A673 (cell line): ENCODE data around the gene DDX3X. TPM values are rescaled to one million over a fixed set of nuclear protein-coding genes. Genes with fewer than 3 reads are reported as not detected.

Source experiments
- BruUV-seq: library from RNA; stranded (reverse); fragments of 400-500 nt; replicated peaks from 2 replicates; lab custom pipeline; 2021; lab: Mats Ljungman, UMichigan
- CTCF ChIA-PET: fragments of 300-600 bp; sonication (Branson Sonifier 250); formaldehyde crosslinking; loops from one replicate; lab custom pipeline; 2022; ENCODE audit warnings: antibody characterized with exemption; lab: Charles Lee
- POLR2A ChIA-PET: fragments of 300-600 bp; sonication (Branson Sonifier 250); formaldehyde crosslinking; loops from one replicate; lab custom pipeline; 2022; ENCODE audit warnings: antibody characterized with exemption; ENCODE audit not compliant: low non-redundant PET; lab: Charles Lee
- DNase-seq: peaks from one replicate; pipeline ENCODE4 v3.0.0-alpha.2; 2015; ENCODE audit warnings: low spot score
- H3K27ac ChIP-seq: fragments of 200-600 bp; sonication (generic); 2 replicates; pipeline ENCODE4 v1.5.1; 2016; ENCODE audit warnings: mixed run types, low read depth, mild to moderate bottlenecking, mixed read lengths, antibody characterized with exemption, low read length; ENCODE audit not compliant: poor library complexity, severe bottlenecking
- H3K27me3 ChIP-seq: fragments of 200-600 bp; sonication (generic); replicated peaks from 2 replicates; pipeline ENCODE4 v1.6.1; 2017; ENCODE audit warnings: mixed run types, low read depth, mild to moderate bottlenecking, mixed read lengths, antibody characterized with exemption, low read length; ENCODE audit not compliant: insufficient read depth, poor library complexity
- H3K36me3 ChIP-seq: fragments of 200-600 bp; sonication (generic); 2 replicates; pipeline ENCODE4 v1.6.1; 2016; ENCODE audit warnings: mixed run types, mild to moderate bottlenecking, mixed read lengths, antibody characterized with exemption, low read length; ENCODE audit not compliant: insufficient read depth, poor library complexity, severe bottlenecking
- H3K4me1 ChIP-seq: fragments of 200-600 bp; sonication (generic); 2 replicates; pipeline ENCODE4 v1.6.1; 2017; ENCODE audit warnings: mixed run types, mild to moderate bottlenecking, mixed read lengths, antibody characterized with exemption, low read length; ENCODE audit not compliant: insufficient read depth, poor library complexity, severe bottlenecking
- H3K4me3 ChIP-seq: fragments of 200-600 bp; sonication (generic); 2 replicates; pipeline ENCODE4 v1.5.1; 2016; ENCODE audit warnings: low read depth, mixed run types, mild to moderate bottlenecking, mixed read lengths, low read length; ENCODE audit not compliant: poor library complexity, severe bottlenecking
- H3K9me3 ChIP-seq: fragments of 200-600 bp; sonication (generic); 2 replicates; pipeline ENCODE4 v1.6.1; 2016; ENCODE audit warnings: mixed run types, low read depth, mild to moderate bottlenecking, mixed read lengths, antibody characterized with exemption, low read length; ENCODE audit not compliant: poor library complexity, severe bottlenecking
- CTCF ChIP-seq: fragments of 300-800, 200-600 bp; sonication (generic); conservative IDR thresholded peaks from 2 replicates; pipeline ENCODE4 v1.5.1; 2017; ENCODE audit warnings: low read depth, mild to moderate bottlenecking, antibody characterized with exemption, low read length, moderate library complexity, mixed read lengths
- EZH2 ChIP-seq: fragments of 200-600 bp; sonication (generic); IDR thresholded peaks from 2 replicates; pipeline ENCODE4 v1.6.1; 2017; ENCODE audit warnings: borderline replicate concordance, low read depth, mild to moderate bottlenecking, mixed read lengths, antibody characterized with exemption, low read length; ENCODE audit not compliant: poor library complexity, severe bottlenecking
- intact Hi-C: fragments of 100-400 bp; cut with micrococcal nuclease; formaldehyde crosslinking; loops from one replicate; pipeline ENCODE4 v1.10.0; 2022; ENCODE audit not compliant: unreplicated experiment
- total RNA-seq: library from RNA; stranded (reverse); gene quantifications from 2 replicates; pipeline ENCODE4 v1.2.3, GENCODE V29; 2021

The DDX3X gene
- total RNA-seq, 1 experiment from 2014 or later: 454 TPM

GRCh38 chrX:41335958-41336331 is 2.0 kb downstream of the DDX3X start:
- CTCF ChIA-PET: no interaction called here
- H3K27ac ChIP-seq: peak overlapping the region; percentile 100
- no TSS peak for BruUV-seq

GRCh38 chrX:41336447-41336846 is 2.5 kb downstream of the DDX3X start:
- TF ChIP-seq CTCF (no peak), EZH2 (no peak)
- BruUV-seq: no TSS peak
- CTCF ChIA-PET: no interaction called here
- H3K4me3 ChIP-seq: peak overlapping the region; percentile 81
- DNase-seq: no peak
- peaks cover 39% of the 10 kb centered on the region for H3K36me3 ChIP-seq
- H3K4me1 ChIP-seq: peaks cover 33% of the 10 kb centered on the region
- no peaks in the 10 kb centered on the region for H3K27me3 ChIP-seq
- intact Hi-C loops: no loop called here
- H3K9me3 ChIP-seq: no peaks in the 10 kb centered on the region
- POLR2A ChIA-PET: no interaction called here
- H3K27ac ChIP-seq: no peak overlapping the region

More at GRCh38 chrX:41335958-41336331, 2.0 kb downstream of the DDX3X start:
- Histone ChIP-seq H3K4me3 (peak overlapping the region; percentile 81), H3K4me1 (peaks cover 36% of the 10 kb centered on the region), H3K36me3 (peaks cover 34% of the 10 kb centered on the region), H3K9me3 (no peaks in the 10 kb centered on the region), H3K27me3 (no peaks in the 10 kb centered on the region)
- DNase-seq: no peak
- TF ChIP-seq CTCF (no peak), EZH2 (no peak)
- intact Hi-C loops: no loop called here
- POLR2A ChIA-PET: no interaction called here

- CTCF ChIA-PET: no interaction called here
- H3K36me3 ChIP-seq: peaks cover 46% of the 10 kb centered on the region
Measured at GRCh38 chrX:41337140-41337539, 3.2 kb downstream of the DDX3X start.

More at GRCh38 chrX:41337140-41337539, 3.2 kb downstream of the DDX3X start:
- intact Hi-C loops: no loop called here
- Histone ChIP-seq H3K27ac (no peak overlapping the region), H3K9me3 (no peaks in the 10 kb centered on the region), H3K4me3 (peak overlapping the region; percentile 81), H3K27me3 (no peaks in the 10 kb centered on the region), H3K4me1 (peaks cover 27% of the 10 kb centered on the region)
- POLR2A ChIA-PET: interaction anchor here (0.6 kb wide), 1 partner anchor 53 kb away, joined by 15 read pairs; no protein-coding TSS in a partner anchor
- TF ChIP-seq CTCF: no peak
- TF ChIP-seq EZH2: no peak
- DNase-seq: no peak
- no TSS peak for BruUV-seq
